ENCODE measurements around the gene RABAC1. TPM values are rescaled to one million over a fixed set of nuclear protein-coding genes. Genes with fewer than 3 reads are reported as not detected.

The RABAC1 gene
- total RNA-seq, 1 experiment from 2014 or later: 94.0 TPM

DNA sequence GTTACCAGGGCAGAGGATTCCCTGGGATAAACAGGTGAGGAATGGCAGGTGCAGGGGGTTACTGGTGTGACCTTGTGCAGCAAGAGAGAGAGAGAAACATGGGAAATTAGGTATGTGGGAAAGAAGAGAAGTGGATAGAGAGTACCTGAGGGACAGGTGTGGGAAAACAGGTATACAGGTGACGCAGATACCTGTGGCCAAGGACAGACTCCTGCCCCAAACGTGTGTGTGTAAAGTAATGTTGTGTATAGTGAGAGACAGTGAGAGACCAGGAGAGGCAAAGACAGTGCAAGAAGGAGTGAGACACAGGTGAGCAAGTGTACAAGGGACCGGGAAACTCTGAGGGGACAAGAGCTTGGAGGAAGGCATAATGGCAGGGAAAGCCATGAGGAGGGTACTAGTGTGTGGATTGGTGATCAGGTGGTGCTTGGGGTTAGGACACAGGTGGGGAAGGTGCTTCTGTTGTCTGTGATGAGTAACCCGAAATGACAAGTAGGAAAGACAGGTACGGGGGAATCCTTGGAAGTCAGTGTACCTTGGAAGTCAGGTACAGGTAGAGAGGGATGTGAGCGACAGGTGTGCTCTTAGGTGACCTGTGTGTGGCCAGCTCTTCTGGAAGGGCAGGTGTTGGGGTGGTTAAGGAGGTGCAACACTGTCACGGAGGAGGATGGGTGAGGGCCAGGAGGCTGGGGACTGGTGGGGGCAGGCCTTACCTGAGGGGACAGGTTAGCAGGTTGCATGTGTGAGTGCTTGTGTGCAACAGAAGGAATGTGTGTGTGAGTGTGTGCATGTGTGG, 33.7 kb downstream of the RABAC1 start:
- no peak overlapping the region for H3K4ac ChIP-seq (ENCODE audit: low read depth, low read length)
- no peak overlapping the region for H2BK5ac ChIP-seq (ENCODE audit: insufficient read length, low read length)

More for the DNA sequence above, 33.7 kb downstream of the RABAC1 start:
- Histone ChIP-seq H3K9me3 (ENCODE audit: control insufficient read depth, low read depth, low read length) (no peaks in the 10 kb centered on the region), H3K56ac (ENCODE audit: insufficient read length, low read depth, low read length) (no peak overlapping the region), H4K91ac (ENCODE audit: insufficient read length, low read depth, low read length) (no peak overlapping the region), H3K4me2 (ENCODE audit: insufficient read depth, insufficient read length, low read length) (no peak overlapping the region), H3K9ac (ENCODE audit: extremely low read depth, insufficient read length, low read length) (no peak overlapping the region), H3K23ac (ENCODE audit: insufficient read length, low read depth, low read length) (no peak overlapping the region), H3K23me2 (ENCODE audit: insufficient read length, low read depth, low read length, poor library complexity, severe bottlenecking) (peaks cover 2% of the 10 kb centered on the region), H2AFZ (ENCODE audit: low read length) (no peak overlapping the region), H2AK5ac (ENCODE audit: insufficient read length, low read length) (no peak overlapping the region), H3K27me3 (ENCODE audit: insufficient read depth, low read length) (peaks cover 91% of the 10 kb centered on the region), H3K14ac (ENCODE audit: insufficient read depth, low read length) (no peak overlapping the region), H3K18ac (ENCODE audit: insufficient read length, low read depth, low read length) (no peak overlapping the region), H4K8ac (replicated peaks; ENCODE audit: insufficient read length, low read depth, low read length) (no peak overlapping the region), H3K4me1 (ENCODE audit: insufficient read depth, low read length) (peaks cover 5% of the 10 kb centered on the region; the same call in 1 of the 2 replicates), H2BK20ac (ENCODE audit: low read depth, low read length, poor library complexity, severe bottlenecking) (no peak overlapping the region), H4K20me1 (ENCODE audit: control insufficient read depth, insufficient read depth, insufficient read length) (peaks cover 2% of the 10 kb centered on the region), H2BK15ac (ENCODE audit: low read depth, low read length) (no peak overlapping the region), H2BK12ac (ENCODE audit: insufficient read length, low read depth, low read length) (no peak overlapping the region), H3T11ph (ENCODE audit: low read length) (no peak overlapping the region), H2BK120ac (ENCODE audit: low read depth, low read length, poor library complexity, severe bottlenecking) (no peak overlapping the region), H3K79me1 (ENCODE audit: insufficient read depth, low read depth, low read length, poor library complexity, severe bottlenecking) (no peaks in the 10 kb centered on the region), H3K27ac (ENCODE audit: insufficient read length, low read depth, low read length) (no peak overlapping the region), H4K5ac (ENCODE audit: insufficient read length, low read depth, low read length) (no peak overlapping the region), H3K79me2 (ENCODE audit: insufficient read depth, low read length) (no peaks in the 10 kb centered on the region)
- Mint-ChIP-seq H3K4me1 (peaks cover 7 to 27% of the 10 kb centered on the region in 2 experiments), H3K36me3 (ENCODE audit: insufficient read depth in 1 of 3, low read depth in 3 of 3) (no peaks in the 10 kb centered on the region), H3K9me3 (peaks cover 0 to 3% of the 10 kb centered on the region in 2 experiments; a peak in 3 of 5 replicates), H3K27ac (no peak overlapping the region), H3K27me3 (ENCODE audit: low read depth) (peaks cover 16% of the 10 kb centered on the region), H3K4me3 (no peak overlapping the region)
- WGBS (ENCODE audit: extremely low coverage, insufficient read length, low lambda C conversion rate): no CpG with 5 or more reads among the region's 7 CpGs
- TF ChIP-seq, protein P1, sequence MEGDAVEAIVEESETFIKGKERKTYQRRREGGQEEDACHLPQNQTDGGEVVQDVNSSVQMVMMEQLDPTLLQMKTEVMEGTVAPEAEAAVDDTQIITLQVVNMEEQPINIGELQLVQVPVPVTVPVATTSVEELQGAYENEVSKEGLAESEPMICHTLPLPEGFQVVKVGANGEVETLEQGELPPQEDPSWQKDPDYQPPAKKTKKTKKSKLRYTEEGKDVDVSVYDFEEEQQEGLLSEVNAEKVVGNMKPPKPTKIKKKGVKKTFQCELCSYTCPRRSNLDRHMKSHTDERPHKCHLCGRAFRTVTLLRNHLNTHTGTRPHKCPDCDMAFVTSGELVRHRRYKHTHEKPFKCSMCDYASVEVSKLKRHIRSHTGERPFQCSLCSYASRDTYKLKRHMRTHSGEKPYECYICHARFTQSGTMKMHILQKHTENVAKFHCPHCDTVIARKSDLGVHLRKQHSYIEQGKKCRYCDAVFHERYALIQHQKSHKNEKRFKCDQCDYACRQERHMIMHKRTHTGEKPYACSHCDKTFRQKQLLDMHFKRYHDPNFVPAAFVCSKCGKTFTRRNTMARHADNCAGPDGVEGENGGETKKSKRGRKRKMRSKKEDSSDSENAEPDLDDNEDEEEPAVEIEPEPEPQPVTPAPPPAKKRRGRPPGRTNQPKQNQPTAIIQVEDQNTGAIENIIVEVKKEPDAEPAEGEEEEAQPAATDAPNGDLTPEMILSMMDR (conservative IDR thresholded peaks at IDR 0.05): no peak
- DNase-seq: no peak
